ENCODE data around the gene SPI1. TPM values are rescaled to one million over a fixed set of nuclear protein-coding genes. Genes with fewer than 3 reads are reported as not detected.

Gene SPI1
- total RNA-seq, 4 donors from 2014 or later, result 4.7 to 13.4 (median 9.8) TPM

DNA sequence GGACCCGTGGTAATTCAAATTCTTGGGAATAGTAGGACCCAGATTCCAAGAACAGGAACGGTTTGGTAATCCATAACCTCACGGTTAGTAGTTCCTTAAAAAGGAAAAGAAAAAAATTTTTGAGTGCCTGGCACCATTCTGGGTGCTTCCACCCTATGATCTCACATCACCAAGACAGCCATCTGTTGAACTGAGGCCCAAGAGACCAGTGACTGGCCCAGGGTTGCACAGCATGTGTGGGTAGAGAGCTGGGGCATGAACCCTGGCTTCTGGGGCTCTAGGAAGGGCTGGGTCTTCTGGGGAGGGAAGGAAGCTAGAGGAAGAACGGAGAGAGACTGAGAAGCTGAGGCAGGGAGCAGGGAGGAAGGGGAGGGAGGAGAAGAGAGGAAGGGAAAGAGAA, 4.7 kb upstream of the SPI1 start:
- TF ChIP-seq POLR2AphosphoS5 (IDR thresholded peaks at IDR 0.05), result no peak
- TF ChIP-seq, protein P1, sequence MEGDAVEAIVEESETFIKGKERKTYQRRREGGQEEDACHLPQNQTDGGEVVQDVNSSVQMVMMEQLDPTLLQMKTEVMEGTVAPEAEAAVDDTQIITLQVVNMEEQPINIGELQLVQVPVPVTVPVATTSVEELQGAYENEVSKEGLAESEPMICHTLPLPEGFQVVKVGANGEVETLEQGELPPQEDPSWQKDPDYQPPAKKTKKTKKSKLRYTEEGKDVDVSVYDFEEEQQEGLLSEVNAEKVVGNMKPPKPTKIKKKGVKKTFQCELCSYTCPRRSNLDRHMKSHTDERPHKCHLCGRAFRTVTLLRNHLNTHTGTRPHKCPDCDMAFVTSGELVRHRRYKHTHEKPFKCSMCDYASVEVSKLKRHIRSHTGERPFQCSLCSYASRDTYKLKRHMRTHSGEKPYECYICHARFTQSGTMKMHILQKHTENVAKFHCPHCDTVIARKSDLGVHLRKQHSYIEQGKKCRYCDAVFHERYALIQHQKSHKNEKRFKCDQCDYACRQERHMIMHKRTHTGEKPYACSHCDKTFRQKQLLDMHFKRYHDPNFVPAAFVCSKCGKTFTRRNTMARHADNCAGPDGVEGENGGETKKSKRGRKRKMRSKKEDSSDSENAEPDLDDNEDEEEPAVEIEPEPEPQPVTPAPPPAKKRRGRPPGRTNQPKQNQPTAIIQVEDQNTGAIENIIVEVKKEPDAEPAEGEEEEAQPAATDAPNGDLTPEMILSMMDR (IDR thresholded peaks at IDR 0.05), result no peak
- TF ChIP-seq EP300 (IDR thresholded peaks at IDR 0.05), result no peak
- no peak for TF ChIP-seq POLR2A (IDR thresholded peaks at IDR 0.05)
- Histone ChIP-seq H3K27me3 (no peaks in the 10 kb centered on the region), H3K36me3 (no peaks in the 10 kb centered on the region), H3K4me1 (peaks cover 7% of the 10 kb centered on the region), H3K27ac (no peak overlapping the region), H3K4me3 (no peak overlapping the region), H3K9me3 (no peaks in the 10 kb centered on the region)
- 62% methylated on average over 4 of the region's 4 CpGs for WGBS
- no peak for DNase-seq (ENCODE audit: low spot score in 2 of 2)

DNA sequence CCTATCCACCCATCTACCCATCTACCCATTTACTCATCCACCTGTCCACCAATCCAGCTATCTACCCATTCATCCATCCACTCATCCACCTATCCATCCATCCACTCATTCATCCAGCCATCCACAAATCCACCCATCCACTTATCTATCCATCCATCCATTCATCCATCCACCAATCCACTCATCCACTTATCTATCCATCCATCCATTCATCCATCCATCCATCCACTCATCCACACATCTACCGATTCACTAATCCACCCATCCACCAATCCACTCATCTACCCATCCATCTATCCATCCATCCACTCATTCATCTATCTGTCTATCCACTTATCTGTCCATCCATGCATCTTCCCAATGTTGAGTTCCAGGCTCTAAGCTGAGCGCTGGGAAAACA, 1.7 kb upstream of the SPI1 start:
- H3K9me3 ChIP-seq, result no peaks in the 10 kb centered on the region
- H3K27ac ChIP-seq, result no peak overlapping the region
- no peak for TF ChIP-seq POLR2A (IDR thresholded peaks at IDR 0.05)
- TF ChIP-seq EP300 (IDR thresholded peaks at IDR 0.05), result no peak
- TF ChIP-seq POLR2AphosphoS5 (IDR thresholded peaks at IDR 0.05), result no peak
- TF ChIP-seq, protein P1 (IDR thresholded peaks at IDR 0.05), result no peak
- WGBS, result 95% methylated on average over 2 of the region's 2 CpGs
- no peaks in the 10 kb centered on the region for H3K27me3 ChIP-seq
- no peak for DNase-seq (ENCODE audit: low spot score in 2 of 2)
- no peak overlapping the region for H3K4me3 ChIP-seq
- H3K4me1 ChIP-seq, result peaks cover 3% of the 10 kb centered on the region
- no peaks in the 10 kb centered on the region for H3K36me3 ChIP-seq

DNA sequence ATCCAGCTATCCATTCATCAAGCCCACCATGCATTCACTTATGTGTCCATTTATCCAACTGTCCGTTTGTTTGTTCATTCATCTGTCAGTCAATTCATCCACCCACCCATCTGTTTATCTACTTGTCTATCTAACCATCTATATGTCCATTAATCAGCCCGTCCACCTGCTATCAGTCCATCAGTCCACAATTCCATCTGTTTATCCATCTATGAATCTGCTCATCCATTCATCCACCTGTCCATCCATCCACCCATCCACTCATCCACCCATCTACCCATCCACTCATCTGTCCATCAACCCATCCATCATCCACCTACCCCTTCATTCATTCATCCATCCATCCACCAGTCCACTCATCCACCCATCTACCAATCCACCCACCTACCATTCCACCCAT, 970 bp upstream of the SPI1 start:
- H3K27me3 ChIP-seq, result no peaks in the 10 kb centered on the region
- no peak overlapping the region for H3K27ac ChIP-seq
- H3K36me3 ChIP-seq, result no peaks in the 10 kb centered on the region
- TF ChIP-seq, protein P1 (IDR thresholded peaks at IDR 0.05), result no peak
- TF ChIP-seq POLR2A (IDR thresholded peaks at IDR 0.05) (no peak), POLR2AphosphoS5 (IDR thresholded peaks at IDR 0.05) (no peak), EP300 (IDR thresholded peaks at IDR 0.05) (no peak)
- no peak overlapping the region for H3K4me3 ChIP-seq
- peaks cover 3% of the 10 kb centered on the region for H3K4me1 ChIP-seq
- 92% methylated on average over 2 of the region's 2 CpGs for WGBS
- H3K9me3 ChIP-seq, result no peaks in the 10 kb centered on the region
- no peak for DNase-seq (ENCODE audit: low spot score in 2 of 2)

DNA sequence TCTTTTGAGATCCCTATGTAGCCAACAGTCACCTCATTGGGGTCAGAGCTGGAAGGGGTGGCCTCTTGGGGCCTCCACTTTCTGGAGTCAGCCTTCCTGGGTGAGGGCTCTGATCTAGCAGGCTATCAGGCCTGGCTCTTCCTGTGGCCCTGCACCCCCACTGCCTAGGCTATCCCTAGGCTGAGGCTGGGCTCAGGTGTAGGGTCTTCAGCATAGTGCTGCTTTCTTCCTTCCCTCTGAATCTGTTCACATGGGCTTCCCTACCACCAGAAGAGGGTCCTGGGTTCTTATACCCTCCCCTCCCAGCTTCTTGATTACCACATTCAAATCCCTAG, 456 bp upstream of the SPI1 start:
- Histone ChIP-seq H3K4me3 (no peak overlapping the region), H3K36me3 (no peaks in the 10 kb centered on the region), H3K27ac (peak overlapping the region; percentile 71), H3K27me3 (no peaks in the 10 kb centered on the region), H3K4me1 (peaks cover 6% of the 10 kb centered on the region), H3K9me3 (no peaks in the 10 kb centered on the region)
- TF ChIP-seq, protein P1 (IDR thresholded peaks at IDR 0.05), result no peak
- TF ChIP-seq EP300 (IDR thresholded peaks at IDR 0.05) (no peak), POLR2A (IDR thresholded peaks at IDR 0.05) (no peak), POLR2AphosphoS5 (IDR thresholded peaks at IDR 0.05) (no peak)
- no peak for DNase-seq (ENCODE audit: low spot score in 2 of 2)

DNA sequence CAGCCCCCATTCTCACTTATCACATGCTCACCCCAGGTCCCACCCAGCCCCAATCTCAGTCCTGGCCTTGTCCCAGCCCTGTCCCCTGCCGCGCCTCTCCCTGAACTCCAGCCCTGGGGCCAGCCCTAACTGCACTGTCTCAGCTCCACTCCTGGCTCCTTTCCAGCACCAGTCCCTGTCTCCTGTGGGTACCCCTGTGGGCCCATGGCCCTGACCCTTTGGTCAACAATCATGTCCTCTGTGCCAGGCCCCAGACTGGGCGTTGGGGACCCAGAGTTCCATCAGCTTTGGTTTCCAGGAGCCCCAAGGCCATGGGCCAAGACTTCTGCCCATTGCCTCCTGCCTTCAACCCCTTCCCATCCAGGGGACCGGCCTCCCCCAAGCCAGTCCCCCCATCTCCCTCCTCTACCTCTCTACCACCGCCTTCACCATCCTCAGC, 757 bp downstream of the SPI1 start:
- TF ChIP-seq EP300 (IDR thresholded peaks at IDR 0.05) (no peak), POLR2A (IDR thresholded peaks at IDR 0.05) (no peak), POLR2AphosphoS5 (IDR thresholded peaks at IDR 0.05) (no peak)
- TF ChIP-seq, protein P1 (IDR thresholded peaks at IDR 0.05), result no peak
- Histone ChIP-seq H3K4me3 (peak overlapping the region; percentile 42), H3K27me3 (no peaks in the 10 kb centered on the region), H3K27ac (peak overlapping the region; percentile 71), H3K4me1 (peaks cover 8% of the 10 kb centered on the region), H3K9me3 (no peaks in the 10 kb centered on the region), H3K36me3 (no peaks in the 10 kb centered on the region)
- no peak for DNase-seq (ENCODE audit: low spot score in 2 of 2)
- 79% methylated on average over 5 of the region's 5 CpGs for WGBS
